SK-MEL-5 (cell line): ENCODE results near the gene PTHLH. TPM values are rescaled to one million over a fixed set of nuclear protein-coding genes. Genes with fewer than 3 reads are reported as not detected.

ENCODE experiments used
- DNase-seq: peaks from one replicate; pipeline ENCODE4 v3.0.0-alpha.2; 2016; ENCODE audit warnings: low read depth, low spot score
- in situ Hi-C: cut with HindIII; loops from 2 replicates; pipeline ENCODE4 v1.10.0; 2016; ENCODE audit warnings: low sequenced_read_pairs, high pct_unique_total_duplicates, low pct_unique_long_range_greater_than_20kb
- small RNA-seq, 2 experiments: library from RNA; depleted of rRNA; stranded (forward); fragments of <200 nt; gene quantifications; one replicate each; pipeline ENCODE3, GENCODE V24; 2014
- total RNA-seq: library from RNA; depleted of rRNA; stranded (reverse); fragments of >200 nt; shearing (Covaris generic); gene quantifications from 2 replicates; pipeline ENCODE4 v1.2.3, GENCODE V29; 2014; rRNA removed

The PTHLH gene
- total RNA-seq, 1 experiment from 2014 or later = 0.16 TPM

DNA sequence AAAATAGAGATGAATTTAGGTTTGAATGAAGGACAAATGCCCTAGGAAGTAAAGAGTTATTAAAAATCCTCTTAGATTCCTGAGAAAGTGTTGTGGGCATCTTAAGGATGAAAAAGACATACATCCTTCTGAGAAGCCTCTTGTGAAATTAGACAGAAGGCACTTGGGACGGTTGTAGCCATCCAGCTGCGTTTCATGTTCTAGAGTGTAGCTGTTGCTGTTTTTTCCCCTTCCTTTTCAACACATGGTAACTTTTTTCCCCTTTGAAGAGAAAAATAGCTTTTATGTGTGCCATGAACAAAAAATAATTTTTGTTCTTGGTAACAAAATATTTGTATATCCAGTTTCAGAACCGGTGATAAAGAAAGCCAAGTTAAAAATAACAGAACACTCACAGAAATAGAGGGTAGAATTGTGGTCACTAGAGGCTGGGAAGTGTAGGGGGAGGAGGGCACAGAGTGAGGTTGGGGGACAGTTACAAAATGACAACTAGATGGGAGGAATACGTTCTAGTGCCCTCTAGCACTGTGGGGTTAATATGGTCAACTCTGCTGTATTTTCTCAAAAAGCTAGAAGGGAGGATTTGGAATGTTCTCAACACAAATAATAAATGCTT is 58.4 kb downstream of the PTHLH start:
- DNase-seq = no peak
- in situ Hi-C loops = no loop called here

DNA sequence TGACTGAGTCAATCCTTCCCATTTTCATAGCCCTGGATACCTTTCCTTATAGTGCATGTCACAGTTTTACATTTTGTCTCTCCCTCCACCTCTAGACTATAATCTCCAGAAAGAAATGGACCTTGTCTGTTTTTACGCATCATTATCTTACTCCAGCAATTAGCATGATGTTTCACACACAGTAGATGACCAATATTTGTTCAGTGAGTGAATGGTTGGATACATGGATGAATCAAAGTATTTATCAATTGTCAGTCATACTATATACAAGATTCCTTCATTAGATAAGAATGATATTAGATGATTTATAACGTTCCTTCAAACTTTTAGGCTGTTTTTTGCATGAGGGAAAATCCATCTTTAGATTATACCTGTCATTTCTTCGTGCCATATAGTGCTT is 61.1 kb downstream of the PTHLH start:
- DNase-seq = no peak
- in situ Hi-C loops = no loop called here

Small RNA genes lying within 50 kb of the gene (small RNA-seq; reads per million reads assigned to genes)
- 0 reads per million in 2 experiments for gene AC008011.1

Other genes with a start within 250 kb of the PTHLH start
- gene KLHL42, start 192.5 kb downstream of the PTHLH start, total RNA-seq = 23.7 and 24.0 TPM in 2 replicates
- gene MANSC4, start 192.5 kb downstream of the PTHLH start, total RNA-seq = 0.37 TPM in 1 of 2 replicates, not detected in the other
- gene CCDC91, start 217.7 kb upstream of the PTHLH start, total RNA-seq = 22.7 and 36.6 TPM in 2 replicates